ENCODE measurements around the gene GDPD4. TPM values are rescaled to one million over a fixed set of nuclear protein-coding genes. Genes with fewer than 3 reads are reported as not detected.
"Not testable (repeated sequence)": the region's sequence is repeated elsewhere in the genome, so short reads cannot be mapped to it uniquely, and the experiment has no call there.

The GDPD4 gene
- not detected in 2 replicates for total RNA-seq

GRCh38 chr11:77301510-77301909, at the start of gene GDPD4:
Gene GDPD4 (minus strand): TSS chr11:77301686. CDS start chr11:77285137, 16,549 bp downstream.
- no peak for DNase-seq

- no peak for DNase-seq
Measured at GRCh38 chr11:77347948-77348347, 46.5 kb upstream of the GDPD4 start.

- DNase-seq, result no peak
Measured at GRCh38 chr11:77346906-77347603, 45.6 kb upstream of the GDPD4 start.

- no peak for DNase-seq
Measured at GRCh38 chr11:77345621-77346020, 44.1 kb upstream of the GDPD4 start.

GRCh38 chr11:77340501-77340900, 39.0 kb upstream of the GDPD4 start:
- DNase-seq, result no peak

- DNase-seq, result no peak
Measured at GRCh38 chr11:77332259-77332658, 30.8 kb upstream of the GDPD4 start.

- no peak for DNase-seq
Measured at GRCh38 chr11:77325159-77325558, 23.7 kb upstream of the GDPD4 start.

GRCh38 chr11:77324508-77324907, 23.0 kb upstream of the GDPD4 start:
- no peak for DNase-seq

- no peak for DNase-seq
Measured at GRCh38 chr11:77322926-77323590, 21.6 kb upstream of the GDPD4 start.

- DNase-seq, result no peak
Measured at GRCh38 chr11:77322506-77322905, 21.0 kb upstream of the GDPD4 start.

GRCh38 chr11:77320351-77320750, 18.9 kb upstream of the GDPD4 start:
- no peak for DNase-seq

GRCh38 chr11:77318600-77318999, 17.1 kb upstream of the GDPD4 start:
- no peak for DNase-seq

GRCh38 chr11:77316733-77317342, 15.4 kb upstream of the GDPD4 start:
- no peak for DNase-seq

GRCh38 chr11:77312107-77312506, 10.6 kb upstream of the GDPD4 start:
- no peak for DNase-seq

GRCh38 chr11:77311701-77312100, 10.2 kb upstream of the GDPD4 start:
- DNase-seq, result no peak

GRCh38 chr11:77310721-77311120, 9.2 kb upstream of the GDPD4 start:
- no peak for DNase-seq

GRCh38 chr11:77309401-77310085, 8.1 kb upstream of the GDPD4 start:
- DNase-seq, result peak; percentile 10

- no peak for DNase-seq
Measured at GRCh38 chr11:77308838-77309237, 7.4 kb upstream of the GDPD4 start.

GRCh38 chr11:77303328-77303727, 1.8 kb upstream of the GDPD4 start:
- DNase-seq, result no peak

GRCh38 chr11:77302752-77303151, 1.3 kb upstream of the GDPD4 start:
- DNase-seq, result no peak

- DNase-seq, result no peak
Measured at GRCh38 chr11:77300695-77301094, 791 bp downstream of the GDPD4 start.

GRCh38 chr11:77300028-77300427, 1.5 kb downstream of the GDPD4 start:
- DNase-seq, result not testable (repeated sequence)

- no peak for DNase-seq
Measured at GRCh38 chr11:77299528-77299993, 1.9 kb downstream of the GDPD4 start.
